Peyer's patch (tissue), 4 donors: ENCODE measurements around the gene TMEFF2. TPM values are rescaled to one million over a fixed set of nuclear protein-coding genes. Genes with fewer than 3 reads are reported as not detected.

Source experiments
- DNase-seq, 3 donors: peaks; one replicate each; pipeline ENCODE4 v3.0.0-alpha.2; 2017 to 2019
- H3K27ac ChIP-seq, 4 donors: fragments of 200-600 bp; sonication (generic); one replicate each; pipeline ENCODE4 v1.5.1; 2016 to 2019
- H3K27me3 ChIP-seq, 2 donors: fragments of 200-600 bp; sonication (generic); one replicate each; pipeline ENCODE4 v1.5.1; 2019
- H3K36me3 ChIP-seq, 3 donors: fragments of 200-600 bp; sonication (generic); one replicate each; pipeline ENCODE4 v1.5.1; 2016 to 2019
- H3K4me1 ChIP-seq, 4 donors: fragments of 200-600 bp; sonication (generic); one replicate each; pipeline ENCODE4 v1.5.1; 2016 to 2019
- H3K4me3 ChIP-seq, 4 donors: fragments of 200-600 bp; sonication (generic); 1 replicate in 3 of 4; 2 replicates in 1 of 4; pipeline ENCODE4 v1.5.1; 2016 to 2019; ENCODE audit warnings: mild to moderate bottlenecking in 1 of 4
- H3K9me3 ChIP-seq, 4 donors: fragments of 200-600 bp; sonication (generic); one replicate each; pipeline ENCODE4 v1.5.1; 2016 to 2019; ENCODE audit warnings: mild to moderate bottlenecking in 1 of 4
- CTCF ChIP-seq, 6 experiments: fragments of 450-650 bp in 4 of 6; fragments of 200-600 bp in 2 of 6; sonication (generic) in 1 of 6; IDR thresholded peaks; one replicate each; pipeline ENCODE4 v1.5.1; 2017 to 2019; ENCODE audit warnings: antibody characterized with exemption in 6 of 6, mild to moderate bottlenecking in 3 of 6, moderate library complexity in 1 of 6
- POLR2A ChIP-seq, 2 donors: fragments of 450-650 bp; IDR thresholded peaks; one replicate each; pipeline ENCODE4 v1.5.1; 2017; ENCODE audit warnings: antibody characterized with exemption in 2 of 2, mild to moderate bottlenecking in 2 of 2, moderate library complexity in 2 of 2
- total RNA-seq, 4 donors: library from RNA; depleted of rRNA; stranded (reverse); fragments of >200 nt; gene quantifications; one replicate each; pipeline ENCODE4 v1.1.0, GENCODE V29; 2016

TMEFF2 gene
- total RNA-seq, 4 donors from 2014 or later = 0.35 to 1.6 (median 0.68) TPM

GRCh38 chr2:192000196-192000980 is 194.3 kb downstream of the TMEFF2 start:
- DNase-seq = no peak
- Histone ChIP-seq H3K36me3 (no peaks in the 10 kb centered on the region), H3K27me3 (no peaks in the 10 kb centered on the region), H3K4me3 (no peak overlapping the region), H3K27ac (no peak overlapping the region), H3K4me1 (no peaks in the 10 kb centered on the region), H3K9me3 (no peaks in the 10 kb centered on the region)
- no peak for TF ChIP-seq POLR2A (IDR thresholded peaks at IDR 0.05)
- TF ChIP-seq CTCF (IDR thresholded peaks at IDR 0.05) = no peak

GRCh38 chr2:191999101-191999841 is 195.5 kb downstream of the TMEFF2 start:
- H3K27me3 ChIP-seq = no peaks in the 10 kb centered on the region
- H3K9me3 ChIP-seq = no peaks in the 10 kb centered on the region
- no peak for DNase-seq
- H3K36me3 ChIP-seq = no peaks in the 10 kb centered on the region
- H3K4me3 ChIP-seq = no peak overlapping the region
- H3K4me1 ChIP-seq = no peaks in the 10 kb centered on the region
- H3K27ac ChIP-seq = no peak overlapping the region
- TF ChIP-seq CTCF (IDR thresholded peaks at IDR 0.05) = no peak
- no peak for TF ChIP-seq POLR2A (IDR thresholded peaks at IDR 0.05)

- Histone ChIP-seq H3K27me3 (no peaks in the 10 kb centered on the region), H3K36me3 (no peaks in the 10 kb centered on the region), H3K4me3 (no peak overlapping the region), H3K27ac (no peak overlapping the region), H3K4me1 (no peaks in the 10 kb centered on the region), H3K9me3 (no peaks in the 10 kb centered on the region)
- TF ChIP-seq POLR2A (IDR thresholded peaks at IDR 0.05) = no peak
- TF ChIP-seq CTCF (IDR thresholded peaks at IDR 0.05) = no peak
- DNase-seq = no peak
These were observed 199.4 kb downstream of the TMEFF2 start for GRCh38 chr2:191995285-191995684.

GRCh38 chr2:191994749-191995148 is 200.0 kb downstream of the TMEFF2 start:
- Histone ChIP-seq H3K4me1 (no peaks in the 10 kb centered on the region), H3K36me3 (no peaks in the 10 kb centered on the region), H3K9me3 (no peaks in the 10 kb centered on the region), H3K27ac (no peak overlapping the region), H3K27me3 (no peaks in the 10 kb centered on the region), H3K4me3 (no peak overlapping the region)
- no peak for DNase-seq
- no peak for TF ChIP-seq POLR2A (IDR thresholded peaks at IDR 0.05)
- TF ChIP-seq CTCF (IDR thresholded peaks at IDR 0.05) = no peak

DNA sequence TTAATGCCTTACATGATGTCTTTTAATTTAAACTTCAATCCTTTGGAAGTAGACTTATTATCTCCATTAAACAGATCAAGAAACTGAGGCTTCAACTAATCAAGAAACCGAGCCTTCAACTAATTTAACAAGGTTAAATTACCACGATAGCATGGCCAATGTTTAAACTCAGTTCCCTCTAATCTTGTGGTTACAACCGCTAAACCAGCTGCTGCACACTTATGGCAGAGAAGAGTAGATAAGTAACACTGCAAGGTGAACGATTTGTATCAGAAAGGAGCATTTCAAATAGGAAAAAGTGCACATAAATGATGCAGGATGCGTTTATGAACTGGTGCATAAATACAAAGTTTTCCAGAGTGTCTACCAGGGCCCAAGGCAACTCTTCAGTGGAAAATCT is 203.3 kb downstream of the TMEFF2 start:
- Histone ChIP-seq H3K4me3 (no peak overlapping the region), H3K4me1 (no peaks in the 10 kb centered on the region), H3K36me3 (no peaks in the 10 kb centered on the region), H3K9me3 (no peaks in the 10 kb centered on the region), H3K27ac (no peak overlapping the region), H3K27me3 (no peaks in the 10 kb centered on the region)
- TF ChIP-seq POLR2A (IDR thresholded peaks at IDR 0.05) (no peak), CTCF (IDR thresholded peaks at IDR 0.05) (no peak)
- DNase-seq = no peak
